ENCODE data around the gene NFATC1.

NFATC1 gene

GRCh38 chr18:79575891-79576685 is 180.4 kb downstream of the NFATC1 start:
- no peak for DNase-seq (ENCODE audit: low spot score)

- DNase-seq (ENCODE audit: low spot score), result no peak
Measured at GRCh38 chr18:79576686-79577351, 181.1 kb downstream of the NFATC1 start.

- no peak for DNase-seq (ENCODE audit: low spot score)
Measured at GRCh38 chr18:79577451-79578395, 182.0 kb downstream of the NFATC1 start.

- DNase-seq (ENCODE audit: low spot score), result no peak
Measured at GRCh38 chr18:79578396-79579260, 182.9 kb downstream of the NFATC1 start.

All from CD4-positive, alpha-beta T cell treated with Interleukin-6 at 100 ng/mL for 8 hours (primary cell).